ENCODE results near the gene MICAL2.

MICAL2 gene

GRCh38 chr11:12149672-12150225, 39.4 kb downstream of the MICAL2 start:
- FAIRE-seq, result no peak
- DNase-seq (ENCODE audit: low spot score), result no peak

DNA sequence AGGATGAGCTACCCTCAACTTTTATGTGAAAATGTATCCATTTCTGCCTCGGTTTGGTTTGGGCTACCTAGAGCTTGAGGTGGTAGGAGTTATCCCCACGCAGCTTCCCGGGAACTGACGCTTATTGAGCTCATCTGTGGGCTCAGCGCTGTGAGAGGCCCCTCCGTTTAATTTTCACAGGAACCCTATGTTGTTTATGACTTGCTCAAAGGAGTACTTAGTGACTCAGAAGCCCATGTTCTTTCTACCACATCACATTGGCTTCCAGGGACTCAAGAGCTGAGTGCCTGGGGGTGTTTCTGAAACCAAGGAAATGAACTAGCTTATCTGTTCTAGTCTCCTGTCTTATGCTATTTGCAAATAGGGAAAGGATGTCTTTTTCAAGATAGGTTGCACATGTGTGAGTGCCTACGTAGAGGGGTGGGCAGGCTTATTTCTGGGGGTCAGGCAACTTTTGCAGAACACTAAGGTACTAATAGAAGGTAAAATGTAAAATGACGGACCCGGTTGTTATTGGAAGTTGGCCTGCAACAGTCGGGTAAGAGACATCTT, 40.5 kb downstream of the MICAL2 start:
- DNase-seq (ENCODE audit: low spot score), result no peak
- FAIRE-seq, result no peak

- DNase-seq (ENCODE audit: low spot score), result no peak
- FAIRE-seq, result no peak
Measured at GRCh38 chr11:12152321-12152720, 41.9 kb downstream of the MICAL2 start.

DNA sequence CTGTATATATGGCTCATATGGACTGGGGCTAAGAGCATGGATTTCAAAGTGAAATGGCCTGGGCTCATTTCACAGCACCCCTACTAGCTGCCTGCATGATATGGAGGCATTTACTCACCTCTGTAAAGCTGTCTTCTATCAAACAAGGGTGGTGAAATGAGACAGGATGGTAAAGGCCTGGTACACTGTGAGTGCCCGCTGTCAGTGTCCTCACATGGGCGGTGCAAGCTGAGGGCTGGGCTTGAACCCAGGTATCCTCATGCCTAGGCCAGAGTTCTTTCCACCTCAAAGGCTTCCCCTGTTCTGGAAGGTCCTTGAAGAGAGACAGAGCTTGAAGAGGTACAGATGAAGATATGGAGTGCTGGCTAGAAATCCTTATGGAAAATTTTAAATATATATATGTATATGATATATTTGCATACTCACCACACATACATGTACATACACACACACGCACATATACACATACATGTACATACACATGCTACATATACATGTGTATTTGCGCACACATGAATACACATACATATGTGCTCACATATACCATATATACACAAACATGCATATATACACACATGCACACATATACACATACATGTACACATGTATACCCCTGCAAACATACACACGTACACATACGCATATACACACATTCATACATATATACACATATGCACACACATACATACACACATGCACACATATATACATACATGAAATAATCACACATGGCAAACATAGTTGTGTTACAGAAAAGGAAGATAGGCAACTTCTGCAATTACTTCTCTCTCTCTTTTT, 44.7 kb downstream of the MICAL2 start:
- FAIRE-seq, result no peak
- DNase-seq (ENCODE audit: low spot score), result no peak

DNA sequence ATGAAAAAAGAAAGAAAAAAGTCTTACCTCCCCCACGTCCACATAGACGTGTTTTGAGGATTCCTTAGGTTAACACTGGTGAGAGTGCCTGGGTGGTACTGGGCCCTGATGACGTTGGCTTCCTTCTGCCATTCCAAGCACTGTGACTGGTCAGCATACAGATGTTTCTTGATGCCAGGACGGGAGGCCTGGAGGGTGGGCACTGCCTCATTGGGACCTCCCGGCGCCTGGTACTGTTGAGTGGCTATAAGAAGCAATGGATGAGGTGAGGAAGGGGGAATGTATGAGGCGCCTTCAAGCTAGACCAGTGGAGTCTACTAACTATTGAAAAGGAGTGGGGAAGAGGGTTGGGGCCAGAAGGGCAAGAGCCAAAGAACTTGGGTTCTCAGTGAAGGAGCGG, 45.3 kb downstream of the MICAL2 start:
- DNase-seq (ENCODE audit: low spot score) (no peak), FAIRE-seq (no peak)

DNA sequence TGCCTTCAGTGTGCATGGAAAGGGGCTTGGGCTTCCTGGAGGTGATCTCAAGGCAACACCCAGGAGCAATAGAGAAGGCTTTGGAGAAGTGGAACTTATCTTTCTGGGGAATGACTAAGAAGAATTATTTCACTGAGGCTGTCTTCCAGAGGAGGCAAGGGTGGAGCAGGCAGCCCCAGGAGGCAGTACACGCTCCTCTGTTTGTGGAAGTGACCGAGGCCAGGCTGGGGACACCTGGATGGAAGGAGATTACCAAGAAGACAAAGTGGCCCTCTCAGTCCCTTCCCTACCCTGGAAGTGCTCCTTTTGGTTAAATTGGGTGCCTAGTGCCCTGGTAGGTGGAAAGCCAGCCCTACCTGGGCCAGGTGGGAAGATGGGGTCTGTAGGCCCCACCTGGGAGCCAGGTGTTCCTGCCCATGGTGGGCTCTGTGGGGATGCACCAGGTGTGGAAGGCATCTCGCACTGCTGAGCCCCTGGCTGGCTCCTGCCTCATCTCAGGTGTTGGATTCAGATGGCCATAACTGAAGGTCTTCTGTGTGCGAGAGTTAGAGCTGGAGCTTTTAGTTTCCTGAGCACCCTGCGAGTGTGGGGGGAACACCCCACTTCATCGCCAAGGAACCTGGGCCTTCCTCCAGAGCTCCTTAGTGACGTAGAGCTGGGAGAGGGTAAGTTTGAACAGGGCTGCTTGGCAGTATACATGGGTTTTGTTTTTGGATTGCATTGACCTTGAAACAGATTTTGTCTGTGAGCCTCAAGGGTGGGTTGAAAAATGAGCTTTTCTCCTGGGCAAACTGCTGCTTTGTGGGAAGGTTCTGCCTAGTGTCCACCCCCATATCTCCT, 46.1 kb downstream of the MICAL2 start:
- FAIRE-seq (no peak), DNase-seq (ENCODE audit: low spot score) (no peak)

GRCh38 chr11:12157241-12157661, 46.9 kb downstream of the MICAL2 start:
- FAIRE-seq (no peak), DNase-seq (ENCODE audit: low spot score) (no peak)

- no peak for DNase-seq (ENCODE audit: low spot score)
- no peak for FAIRE-seq
Measured at GRCh38 chr11:12158909-12159308, 48.5 kb downstream of the MICAL2 start.

- peak; percentile 21 for FAIRE-seq
- DNase-seq (ENCODE audit: low spot score), result peak; percentile 70
Measured at GRCh38 chr11:12159351-12160099, 49.1 kb downstream of the MICAL2 start.

DNA sequence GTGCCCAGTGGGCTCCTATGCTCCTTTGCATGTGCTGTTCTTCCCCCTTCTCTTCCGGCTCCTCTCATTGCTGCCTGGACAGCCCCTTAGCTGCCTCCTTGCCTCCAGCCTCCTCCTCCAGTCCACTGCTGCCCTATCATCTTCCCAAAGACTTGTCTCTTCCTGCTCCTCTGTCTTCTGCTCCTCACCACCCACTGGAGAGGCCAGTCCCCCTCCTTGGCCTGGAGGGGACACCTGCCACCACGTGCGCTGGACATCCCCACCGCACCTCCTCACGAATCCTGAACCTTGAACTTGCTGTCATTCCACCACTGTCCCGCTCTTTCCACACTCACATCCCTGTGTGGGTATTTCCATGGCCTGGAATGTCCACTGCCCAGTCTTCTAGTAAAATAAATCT, 49.8 kb downstream of the MICAL2 start:
- no peak for FAIRE-seq
- no peak for DNase-seq (ENCODE audit: low spot score)

DNA sequence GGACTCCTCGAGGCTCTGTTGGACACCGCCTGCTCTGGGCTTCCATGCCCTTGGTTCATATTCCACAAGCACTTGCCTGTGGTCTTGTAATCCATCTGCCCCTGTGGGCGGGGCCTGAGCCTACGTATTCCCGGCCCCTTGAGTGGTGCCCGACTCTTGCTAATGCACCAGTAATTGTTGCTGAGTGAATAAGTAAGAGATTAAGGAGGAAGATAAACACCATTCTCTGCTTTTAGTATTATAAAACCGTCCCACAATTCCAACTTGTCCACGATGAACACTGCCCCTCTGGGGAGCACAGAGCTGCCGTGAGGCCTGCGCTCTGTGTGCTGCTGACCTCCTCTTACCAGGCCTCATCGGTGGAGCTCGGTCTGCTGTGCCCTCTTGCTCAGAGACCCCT, 50.3 kb downstream of the MICAL2 start:
- FAIRE-seq (no peak), DNase-seq (ENCODE audit: low spot score) (no peak)

GRCh38 chr11:12161137-12161536, 50.7 kb downstream of the MICAL2 start:
- DNase-seq (ENCODE audit: low spot score) (no peak), FAIRE-seq (no peak)

DNA sequence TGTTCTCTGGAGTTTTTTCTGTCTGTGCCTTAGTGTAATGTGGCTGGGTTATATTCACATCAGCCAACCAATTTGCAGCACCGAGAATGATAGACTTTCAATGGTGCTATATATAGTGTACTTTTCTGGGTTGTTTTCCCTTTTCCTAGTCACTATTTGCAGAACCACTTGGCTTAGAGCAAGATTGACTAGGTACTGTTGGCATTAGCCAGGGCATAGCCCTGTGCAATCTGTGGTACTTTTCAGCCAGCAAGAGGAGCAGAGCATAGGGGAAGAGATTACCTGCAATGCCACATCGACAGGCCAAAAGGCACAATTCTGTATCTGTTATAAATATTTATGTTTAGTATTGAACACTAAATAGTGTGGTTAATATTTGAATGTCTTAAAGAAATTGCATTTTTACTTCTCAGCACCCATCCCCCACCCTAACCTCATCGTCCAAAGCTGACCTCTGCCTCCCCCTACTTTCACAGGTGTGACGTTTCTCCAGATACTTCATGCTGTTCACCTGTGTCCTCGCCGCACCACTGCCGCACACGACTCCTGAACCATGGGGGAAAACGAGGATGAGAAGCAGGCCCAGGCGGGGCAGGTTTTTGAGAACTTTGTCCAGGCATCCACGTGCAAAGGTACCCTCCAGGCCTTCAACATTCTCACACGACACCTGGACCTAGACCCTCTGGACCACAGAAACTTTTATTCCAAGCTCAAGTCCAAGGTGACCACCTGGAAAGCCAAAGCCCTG, 51.4 kb downstream of the MICAL2 start:
- no peak for FAIRE-seq
- DNase-seq (ENCODE audit: low spot score), result no peak

DNA sequence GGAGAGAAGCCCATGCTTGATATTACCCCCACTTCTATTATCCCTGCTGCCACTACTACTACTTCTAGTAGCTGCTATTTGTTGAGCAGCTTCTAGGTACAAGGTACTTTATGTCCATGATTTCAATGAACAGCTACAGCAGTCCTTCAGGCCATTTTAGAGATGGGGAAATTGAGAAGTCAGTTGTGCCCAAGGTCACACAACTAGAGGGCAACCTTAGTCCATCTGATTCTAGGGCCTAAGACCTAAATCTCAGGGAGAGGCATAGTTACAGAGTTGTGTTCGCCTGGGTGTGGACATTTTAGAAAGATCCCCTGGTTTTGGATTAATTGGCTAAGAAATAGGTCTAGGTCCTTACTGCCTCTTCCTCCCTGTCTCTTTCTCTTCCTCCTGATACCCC, 52.3 kb downstream of the MICAL2 start:
- no peak for DNase-seq (ENCODE audit: low spot score)
- FAIRE-seq, result no peak

GRCh38 chr11:12163181-12163941, 53.0 kb downstream of the MICAL2 start:
- DNase-seq (ENCODE audit: low spot score) (peak; percentile 74), FAIRE-seq (no peak)

DNA sequence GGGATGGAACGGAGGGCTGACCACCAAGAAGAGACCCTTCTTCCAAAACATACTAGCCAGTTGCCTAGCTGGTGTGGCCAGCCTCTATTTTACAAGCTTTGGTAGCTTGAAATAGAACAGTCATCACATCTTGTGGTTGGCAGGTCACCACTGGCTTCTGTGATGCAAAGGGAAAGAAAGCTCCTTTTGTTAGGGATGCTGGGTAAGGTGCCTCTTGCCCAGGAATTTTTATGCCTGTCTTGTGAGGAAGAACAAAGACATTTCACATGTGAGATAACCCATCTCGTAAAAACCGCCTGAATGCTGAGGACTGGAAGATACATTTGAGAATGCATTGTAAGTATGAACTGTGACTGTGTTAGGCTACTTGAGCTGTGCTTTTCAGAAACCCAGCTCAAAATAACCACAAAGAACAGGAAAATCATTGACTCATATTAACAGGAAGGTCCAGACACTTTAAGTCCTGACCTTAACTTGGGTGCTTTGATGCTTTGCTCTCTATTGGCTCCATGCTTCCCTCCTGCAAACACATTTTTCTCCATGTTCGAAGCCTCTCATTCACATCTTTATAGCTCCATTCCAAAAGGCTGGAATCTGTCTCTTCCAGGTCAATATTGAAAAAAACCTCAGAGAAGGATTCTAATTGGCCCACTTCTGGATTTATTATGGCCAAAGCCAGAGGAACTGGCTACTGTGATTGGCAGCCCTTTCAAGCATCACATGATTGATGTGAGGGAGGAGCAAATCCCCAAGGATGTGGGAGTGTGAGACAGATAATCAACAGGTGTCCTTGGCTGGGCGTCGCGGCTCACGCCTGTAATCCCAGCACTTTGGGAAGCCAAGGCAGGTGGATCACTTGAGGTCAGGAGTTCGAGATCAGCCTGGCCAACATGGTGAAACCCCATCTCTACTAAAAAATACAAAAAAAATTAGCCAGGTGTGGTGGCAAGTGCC, 53.9 kb downstream of the MICAL2 start:
- DNase-seq (ENCODE audit: low spot score) (peak; percentile 94), FAIRE-seq (peak; percentile 81)

- DNase-seq (ENCODE audit: low spot score), result no peak
- FAIRE-seq, result no peak
Measured at GRCh38 chr11:12165237-12165875, 55.0 kb downstream of the MICAL2 start.

Data from RCC 7860 (cell line).